GM23248 (cell line): ENCODE results near the gene ZNF831. TPM values are rescaled to one million over a fixed set of nuclear protein-coding genes. Genes with fewer than 3 reads are reported as not detected.

Experiments
- DNase-seq: peaks from one replicate; pipeline ENCODE4 v3.0.0-alpha.2; 2015
- H2AFZ ChIP-seq: fragments of 200-600 bp; sonication (generic); 2 replicates; pipeline ENCODE4 v1.6.1; 2016; ENCODE audit warnings: antibody characterized with exemption
- H3F3A ChIP-seq: fragments of 200-600 bp; sonication (generic); 2 replicates; pipeline ENCODE4 v1.6.1; 2016; ENCODE audit warnings: mild to moderate bottlenecking, antibody characterized with exemption, mixed run types; ENCODE audit not compliant: insufficient read depth
- H3K27ac ChIP-seq: fragments of 200-600 bp; sonication (generic); 2 replicates; pipeline ENCODE4 v1.5.1; 2016; ENCODE audit warnings: mild to moderate bottlenecking
- H3K27me3 ChIP-seq: fragments of 200-600 bp; sonication (generic); replicated peaks from 2 replicates; pipeline ENCODE4 v1.6.1; 2016; ENCODE audit warnings: mild to moderate bottlenecking; ENCODE audit not compliant: insufficient read depth
- H3K36me3 ChIP-seq: fragments of 200-600 bp; sonication (generic); 2 replicates; pipeline ENCODE4 v1.6.1; 2016; ENCODE audit warnings: low read depth, mild to moderate bottlenecking
- H3K4me1 ChIP-seq: fragments of 200-600 bp; sonication (generic); 2 replicates; pipeline ENCODE4 v1.6.1; 2016; ENCODE audit warnings: mild to moderate bottlenecking; ENCODE audit not compliant: insufficient read depth
- H3K4me2 ChIP-seq: fragments of 200-600 bp; sonication (generic); one replicate; pipeline ENCODE4 v1.6.1; 2016; ENCODE audit warnings: mild to moderate bottlenecking; ENCODE audit not compliant: unreplicated experiment
- H3K4me3 ChIP-seq: fragments of 200-600 bp; sonication (generic); 2 replicates; pipeline ENCODE4 v1.5.1; 2016; ENCODE audit warnings: mild to moderate bottlenecking
- H3K79me2 ChIP-seq: fragments of 200-600 bp; sonication (generic); 2 replicates; pipeline ENCODE4 v1.6.1; 2016; ENCODE audit warnings: mild to moderate bottlenecking; ENCODE audit not compliant: insufficient read depth
- H3K9ac ChIP-seq: fragments of 200-600 bp; sonication (generic); 2 replicates; pipeline ENCODE4 v1.6.1; 2016; ENCODE audit warnings: mild to moderate bottlenecking
- H3K9me2 ChIP-seq: fragments of 200-600 bp; sonication (generic); 2 replicates; pipeline ENCODE4 v1.6.1; 2016; ENCODE audit warnings: mixed run types, mild to moderate bottlenecking, moderate library complexity; ENCODE audit not compliant: insufficient read depth
- H3K9me3 ChIP-seq: fragments of 200-600 bp; sonication (generic); one replicate; pipeline ENCODE4 v1.6.1; 2017; ENCODE audit warnings: low read depth
- H4K20me1 ChIP-seq: fragments of 200-600 bp; sonication (generic); 2 replicates; pipeline ENCODE4 v1.6.0; 2016; ENCODE audit not compliant: insufficient read depth
- EZH2 ChIP-seq: fragments of 200-600 bp; sonication (generic); IDR thresholded peaks from 2 replicates; pipeline ENCODE4 v1.6.1; 2018; ENCODE audit warnings: antibody characterized with exemption, mild to moderate bottlenecking; ENCODE audit not compliant: insufficient read depth, poor library complexity, severe bottlenecking
- EZH2phosphoT487 ChIP-seq: fragments of 200-600 bp; sonication (generic); IDR thresholded peaks from 2 replicates; pipeline ENCODE4 v1.6.1; 2018; ENCODE audit warnings: antibody characterized with exemption, moderate library complexity, mild to moderate bottlenecking, low read depth; ENCODE audit not compliant: insufficient read depth
- WGBS, 2 experiments: methylation state at CpG; one replicate each; pipeline ENCODE4 v1.1.6; 2015 to 2017; ENCODE audit warnings: low lambda C conversion rate in 2 of 2, low coverage in 1 of 2; ENCODE audit errors: missing lambda C conversion rate in 2 of 2; 5-methylcytosine and 5-hydroxymethylcytosine counted together
- in situ Hi-C: fragments of 300-500 bp; cut with MboI; formaldehyde crosslinking; loops from 2 replicates; pipeline ENCODE4 v1.15.0; 2020
- polyA plus RNA-seq: library from polyadenylated mRNA; unstranded; fragments of >200 nt; fragmentation: Nextera tagmentation; extraction: Ambion mirVana; gene quantifications from 2 replicates; pipeline ENCODE4 v1.2.1, GENCODE V29; 2016
- total RNA-seq: library from RNA; depleted of rRNA; stranded (reverse); fragments of >200 nt; shearing (Covaris generic); gene quantifications from 2 replicates; pipeline ENCODE4 v1.2.3, GENCODE V29; 2014

Gene ZNF831
- total and polyA plus RNA-seq, 2 experiments from 2014 or later = not detected

DNA sequence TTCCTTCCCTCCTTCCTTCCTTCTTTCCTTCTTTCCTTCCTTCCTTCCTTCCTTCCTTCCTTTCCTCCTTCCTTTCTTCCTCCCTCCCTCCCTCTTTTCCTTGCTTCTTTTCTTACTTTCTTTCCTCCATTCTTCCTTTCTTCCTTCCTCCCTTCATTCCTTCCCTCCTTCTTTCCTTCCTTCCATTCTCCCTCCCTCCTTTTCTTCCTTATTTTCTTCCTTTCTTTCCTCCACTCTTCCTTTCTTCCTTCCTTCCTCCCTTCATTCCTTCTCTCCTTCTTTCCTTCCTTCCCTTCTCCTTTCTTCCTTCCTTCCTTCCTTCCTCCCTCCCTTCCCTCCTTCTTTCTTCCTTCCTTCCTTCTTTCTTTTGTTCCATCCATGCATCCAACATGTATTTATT is 101.7 kb downstream of the ZNF831 start:
- Histone ChIP-seq H3K27me3 (0 out of 2 replicates have a peak, but pooled peaks cover 3% of the 10 kb centered on the region), H3K4me1 (no peaks in the 10 kb centered on the region), H3K9me2 (no peaks in the 10 kb centered on the region), H3K9me3 (no peaks in the 10 kb centered on the region), H3K36me3 (no peaks in the 10 kb centered on the region), H3K9ac (no peak overlapping the region), H4K20me1 (no peaks in the 10 kb centered on the region), H2AFZ (no peak overlapping the region), H3F3A (no peaks in the 10 kb centered on the region), H3K4me3 (no peak overlapping the region), H3K4me2 (no peak overlapping the region), H3K79me2 (no peaks in the 10 kb centered on the region), H3K27ac (no peak overlapping the region)
- TF ChIP-seq EZH2 (no peak), EZH2phosphoT487 (no peak)
- in situ Hi-C loops = no loop called here
- no peak for DNase-seq

DNA sequence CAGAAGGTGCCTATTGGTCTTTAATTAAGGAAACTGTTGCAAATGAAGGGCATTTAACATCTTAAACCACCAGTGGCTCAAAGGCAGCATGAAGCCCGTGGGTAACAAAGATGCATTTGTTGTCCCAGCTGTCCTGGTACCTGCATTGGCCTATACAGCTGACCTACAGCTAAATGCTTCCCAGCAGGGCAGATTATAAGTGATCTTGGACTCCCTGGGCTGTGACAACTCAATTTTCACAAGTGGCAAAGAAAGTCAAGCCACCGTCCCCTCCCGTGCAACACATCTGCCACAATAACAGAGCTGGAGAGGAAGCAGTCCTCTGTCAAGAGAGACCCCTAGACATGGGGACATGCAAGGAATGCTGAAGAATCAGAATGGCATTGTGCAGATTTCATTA is 105.2 kb downstream of the ZNF831 start:
- H3K4me2 ChIP-seq = no peak overlapping the region
- in situ Hi-C loops = no loop called here

DNA sequence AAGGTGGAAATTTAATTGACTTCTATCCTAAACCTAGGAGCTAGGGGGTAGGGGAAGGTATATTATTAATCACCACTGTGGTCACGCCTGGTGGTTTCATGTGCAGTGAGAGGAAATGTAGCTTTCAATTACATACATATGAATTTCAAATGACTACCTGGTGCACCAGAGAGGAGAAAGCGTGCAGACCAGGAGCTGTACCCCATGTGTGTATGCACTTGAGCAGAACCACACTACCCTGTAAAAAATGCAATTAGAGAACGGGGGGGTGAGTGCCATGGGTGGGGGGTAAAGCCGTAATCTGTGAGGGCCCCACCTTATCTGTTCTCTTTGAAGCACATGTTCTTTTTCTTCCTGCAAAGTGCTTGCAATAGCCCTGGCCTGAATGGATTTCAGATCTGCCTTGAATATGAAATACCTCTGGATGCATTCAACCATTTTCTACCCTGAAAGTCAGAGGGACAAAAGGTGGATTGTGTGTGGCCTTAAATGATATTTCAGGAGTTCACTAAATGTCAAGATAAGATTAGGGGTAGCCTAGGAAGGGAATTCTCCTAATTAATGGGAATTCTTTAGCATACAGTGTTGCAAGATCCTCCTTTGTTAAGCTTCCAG is 105.9 kb downstream of the ZNF831 start:
- Histone ChIP-seq H4K20me1 (no peaks in the 10 kb centered on the region), H3K79me2 (no peaks in the 10 kb centered on the region), H3K9ac (no peak overlapping the region), H3F3A (no peaks in the 10 kb centered on the region), H3K9me2 (no peaks in the 10 kb centered on the region), H2AFZ (no peak overlapping the region), H3K4me1 (no peaks in the 10 kb centered on the region), H3K36me3 (no peaks in the 10 kb centered on the region), H3K27ac (no peak overlapping the region), H3K27me3 (peaks cover 3% of the 10 kb centered on the region; the same call in 1 of the 2 replicates), H3K4me3 (no peak overlapping the region), H3K9me3 (no peaks in the 10 kb centered on the region), H3K4me2 (no peak overlapping the region)
- in situ Hi-C loops = no loop called here
- no peak for TF ChIP-seq EZH2phosphoT487
- TF ChIP-seq EZH2 = no peak
- WGBS, 2 experiments = 39 to 44% methylated on average over 4 of the region's 4 CpGs
- DNase-seq = no peak

More for the DNA sequence above, 105.2 kb downstream of the ZNF831 start:
- no peak overlapping the region for H3K9ac ChIP-seq
- no peaks in the 10 kb centered on the region for H4K20me1 ChIP-seq
- H3K36me3 ChIP-seq = no peaks in the 10 kb centered on the region
- no peaks in the 10 kb centered on the region for H3K4me1 ChIP-seq
- H2AFZ ChIP-seq = no peak overlapping the region
- TF ChIP-seq EZH2phosphoT487 = no peak
- no peak for TF ChIP-seq EZH2
- H3K27ac ChIP-seq = no peak overlapping the region
- whole genome bisulfite sequencing, 2 experiments = 51 to 55% methylated on average over 3 of the region's 3 CpGs
- no peaks in the 10 kb centered on the region for H3K9me3 ChIP-seq
- no peak for DNase-seq
- no peak overlapping the region for H3K4me3 ChIP-seq
- no peaks in the 10 kb centered on the region for H3F3A ChIP-seq
- H3K79me2 ChIP-seq = no peaks in the 10 kb centered on the region
- H3K27me3 ChIP-seq = peaks cover 3% of the 10 kb centered on the region; the same call in 1 of the 2 replicates
- H3K9me2 ChIP-seq = no peaks in the 10 kb centered on the region

DNA sequence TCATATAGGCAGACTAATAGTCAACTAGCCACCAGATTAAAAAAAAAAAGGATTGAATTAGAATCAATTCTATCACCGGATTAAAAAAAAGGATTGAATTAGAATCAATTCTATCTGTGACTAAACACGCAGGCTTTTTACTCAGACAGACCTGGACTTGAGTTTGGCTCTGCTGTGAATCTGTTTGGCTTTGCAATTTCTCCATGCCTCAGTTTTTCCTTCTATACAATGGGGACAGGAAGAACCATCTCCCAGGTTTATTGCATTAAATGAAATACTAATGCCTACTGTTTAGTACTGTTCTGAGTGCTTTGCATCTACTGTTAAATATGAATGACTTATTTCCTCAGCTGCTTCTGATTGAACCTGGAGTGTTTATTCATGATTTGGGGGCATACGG is 106.8 kb downstream of the ZNF831 start:
- no peaks in the 10 kb centered on the region for H3K36me3 ChIP-seq
- H3K9ac ChIP-seq = no peak overlapping the region
- H3K27me3 ChIP-seq = peaks cover 3% of the 10 kb centered on the region; the same call in 1 of the 2 replicates
- no peaks in the 10 kb centered on the region for H3K9me3 ChIP-seq
- no peak overlapping the region for H3K4me3 ChIP-seq
- WGBS, 2 experiments = 29 to 32% methylated on average over 3 of the region's 3 CpGs
- no peaks in the 10 kb centered on the region for H3K79me2 ChIP-seq
- H3K4me1 ChIP-seq = no peaks in the 10 kb centered on the region
- TF ChIP-seq EZH2 (no peak), EZH2phosphoT487 (no peak)
- H4K20me1 ChIP-seq = no peaks in the 10 kb centered on the region
- H3K4me2 ChIP-seq = no peak overlapping the region
- H3F3A ChIP-seq = no peaks in the 10 kb centered on the region
- no peak overlapping the region for H2AFZ ChIP-seq
- in situ Hi-C loops = no loop called here
- no peak overlapping the region for H3K27ac ChIP-seq
- no peaks in the 10 kb centered on the region for H3K9me2 ChIP-seq
- DNase-seq = no peak
